ENCODE results near the gene KNTC1.

GRCh38 chr12:122503147-122503751 is 23.8 kb upstream of the KNTC1 start:
- TF ChIP-seq, protein P1, sequence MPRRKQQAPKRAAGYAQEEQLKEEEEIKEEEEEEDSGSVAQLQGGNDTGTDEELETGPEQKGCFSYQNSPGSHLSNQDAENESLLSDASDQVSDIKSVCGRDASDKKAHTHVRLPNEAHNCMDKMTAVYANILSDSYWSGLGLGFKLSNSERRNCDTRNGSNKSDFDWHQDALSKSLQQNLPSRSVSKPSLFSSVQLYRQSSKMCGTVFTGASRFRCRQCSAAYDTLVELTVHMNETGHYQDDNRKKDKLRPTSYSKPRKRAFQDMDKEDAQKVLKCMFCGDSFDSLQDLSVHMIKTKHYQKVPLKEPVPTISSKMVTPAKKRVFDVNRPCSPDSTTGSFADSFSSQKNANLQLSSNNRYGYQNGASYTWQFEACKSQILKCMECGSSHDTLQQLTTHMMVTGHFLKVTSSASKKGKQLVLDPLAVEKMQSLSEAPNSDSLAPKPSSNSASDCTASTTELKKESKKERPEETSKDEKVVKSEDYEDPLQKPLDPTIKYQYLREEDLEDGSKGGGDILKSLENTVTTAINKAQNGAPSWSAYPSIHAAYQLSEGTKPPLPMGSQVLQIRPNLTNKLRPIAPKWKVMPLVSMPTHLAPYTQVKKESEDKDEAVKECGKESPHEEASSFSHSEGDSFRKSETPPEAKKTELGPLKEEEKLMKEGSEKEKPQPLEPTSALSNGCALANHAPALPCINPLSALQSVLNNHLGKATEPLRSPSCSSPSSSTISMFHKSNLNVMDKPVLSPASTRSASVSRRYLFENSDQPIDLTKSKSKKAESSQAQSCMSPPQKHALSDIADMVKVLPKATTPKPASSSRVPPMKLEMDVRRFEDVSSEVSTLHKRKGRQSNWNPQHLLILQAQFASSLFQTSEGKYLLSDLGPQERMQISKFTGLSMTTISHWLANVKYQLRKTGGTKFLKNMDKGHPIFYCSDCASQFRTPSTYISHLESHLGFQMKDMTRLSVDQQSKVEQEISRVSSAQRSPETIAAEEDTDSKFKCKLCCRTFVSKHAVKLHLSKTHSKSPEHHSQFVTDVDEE (CRISPR knock-in tag; IDR thresholded peaks at IDR 0.05) = no peak
- TF ChIP-seq TCF4 (CRISPR knock-in tag; IDR thresholded peaks at IDR 0.05; ENCODE audit: borderline replicate concordance) = no peak
- no peak for TF ChIP-seq ZC3H10 (CRISPR knock-in tag; IDR thresholded peaks at IDR 0.05)
- no peak for TF ChIP-seq RARB (CRISPR knock-in tag; IDR thresholded peaks at IDR 0.05)
- TF ChIP-seq CREB5 (CRISPR knock-in tag; IDR thresholded peaks at IDR 0.05; ENCODE audit: low read depth) = no peak
- TF ChIP-seq, protein P2, sequence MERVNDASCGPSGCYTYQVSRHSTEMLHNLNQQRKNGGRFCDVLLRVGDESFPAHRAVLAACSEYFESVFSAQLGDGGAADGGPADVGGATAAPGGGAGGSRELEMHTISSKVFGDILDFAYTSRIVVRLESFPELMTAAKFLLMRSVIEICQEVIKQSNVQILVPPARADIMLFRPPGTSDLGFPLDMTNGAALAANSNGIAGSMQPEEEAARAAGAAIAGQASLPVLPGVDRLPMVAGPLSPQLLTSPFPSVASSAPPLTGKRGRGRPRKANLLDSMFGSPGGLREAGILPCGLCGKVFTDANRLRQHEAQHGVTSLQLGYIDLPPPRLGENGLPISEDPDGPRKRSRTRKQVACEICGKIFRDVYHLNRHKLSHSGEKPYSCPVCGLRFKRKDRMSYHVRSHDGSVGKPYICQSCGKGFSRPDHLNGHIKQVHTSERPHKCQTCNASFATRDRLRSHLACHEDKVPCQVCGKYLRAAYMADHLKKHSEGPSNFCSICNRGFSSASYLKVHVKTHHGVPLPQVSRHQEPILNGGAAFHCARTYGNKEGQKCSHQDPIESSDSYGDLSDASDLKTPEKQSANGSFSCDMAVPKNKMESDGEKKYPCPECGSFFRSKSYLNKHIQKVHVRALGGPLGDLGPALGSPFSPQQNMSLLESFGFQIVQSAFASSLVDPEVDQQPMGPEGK (CRISPR knock-in tag; IDR thresholded peaks at IDR 0.05; ENCODE audit: borderline replicate concordance) = no peak
- TF ChIP-seq GLIS3 (CRISPR knock-in tag; IDR thresholded peaks at IDR 0.05) = no peak
- no peak for TF ChIP-seq ZNF565 (CRISPR knock-in tag; conservative IDR thresholded peaks at IDR 0.05; ENCODE audit: low read depth)
- no peak for TF ChIP-seq ARNTL (CRISPR knock-in tag; IDR thresholded peaks at IDR 0.05; ENCODE audit: borderline replicate concordance, low read depth)
- TF ChIP-seq PPARA (CRISPR knock-in tag; IDR thresholded peaks at IDR 0.05; ENCODE audit: borderline replicate concordance) = no peak

Measured in SK-N-SH treated with all-trans-retinoic acid at 6 μM for 48 hours (cell line).